HepG2 (cell line): ENCODE data around the gene BRAF. TPM values are rescaled to one million over a fixed set of nuclear protein-coding genes. Genes with fewer than 3 reads are reported as not detected.

Experiments used
- ARID3A ChIP-seq: IDR thresholded peaks from 2 replicates; pipeline ENCODE4 v1.6.1; 2012; ENCODE audit warnings: low read depth, low read length, improper control_type of control experiment
- BCLAF1 ChIP-seq: fragments of 450-650 bp; IDR thresholded peaks from 2 replicates; pipeline ENCODE4 v1.6.1; 2017; ENCODE audit warnings: mild to moderate bottlenecking
- HNRNPUL1 ChIP-seq: fragments of 200-400 bp; formaldehyde crosslinking; IDR thresholded peaks from 2 replicates; pipeline ENCODE4 v1.6.1; 2017; ENCODE audit warnings: low read depth, mild to moderate bottlenecking, low read length, moderate library complexity
- KIAA2018 ChIP-seq: sonication (generic); formaldehyde crosslinking; IDR thresholded peaks from 2 replicates; pipeline ENCODE4 v1.5.0; 2020; ENCODE audit warnings: mild to moderate bottlenecking, missing genetic modification reagents, borderline replicate concordance
- MLXIP ChIP-seq: sonication (generic); formaldehyde crosslinking; IDR thresholded peaks from 2 replicates; pipeline ENCODE4 v1.9.0; 2021; ENCODE audit warnings: missing genetic modification reagents, borderline replicate concordance
- SYNCRIP ChIP-seq: fragments of 200-400 bp; formaldehyde crosslinking; IDR thresholded peaks from 2 replicates; pipeline ENCODE4 v1.6.1; 2018; ENCODE audit warnings: mild to moderate bottlenecking, low read depth, low read length; ENCODE audit not compliant: insufficient read depth
- TFAP4 ChIP-seq: sonication (generic); IDR thresholded peaks from 2 replicates; pipeline ENCODE4 v1.6.1; 2016; ENCODE audit warnings: low read depth, borderline replicate concordance
- ZBTB7B ChIP-seq: sonication (generic); formaldehyde crosslinking; IDR thresholded peaks from 2 replicates; pipeline ENCODE4 v1.4.0; 2020; ENCODE audit warnings: missing genetic modification reagents
- ZSCAN20 ChIP-seq: sonication (generic); formaldehyde crosslinking; IDR thresholded peaks from 2 replicates; pipeline ENCODE4 v1.4.0; 2020; ENCODE audit warnings: missing genetic modification reagents, mild to moderate bottlenecking, borderline replicate concordance
- ZZZ3 ChIP-seq: sonication (generic); formaldehyde crosslinking; IDR thresholded peaks from 2 replicates; pipeline ENCODE4 v1.4.0; 2020; ENCODE audit warnings: missing genetic modification reagents, mild to moderate bottlenecking, borderline replicate concordance
- polyA plus RNA-seq, 8 experiments: library from polyadenylated mRNA; depleted of rRNA in 3 of 8; stranded (reverse) in 7 of 8; unstranded in 1 of 8; fragments of >200 nt; fragmentation: Illumina TruSeq in 4 of 8; extraction: Trizol in 4 of 8; gene quantifications; 2 replicates each; pipeline versions ENCODE4 v1.2.1 to v1.2.3, GENCODE V29; 2011 to 2016; ENCODE audit warnings: low read depth in 4 of 8, missing spikeins in 1 of 8, mixed read lengths in 1 of 8; ENCODE audit not compliant: insufficient read depth in 1 of 8
- total RNA-seq, 5 experiments: library from RNA; depleted of rRNA; stranded (reverse); fragments of >200 nt; fragmentation: Illumina TruSeq; extraction: Trizol; gene quantifications; 2 replicates each; pipeline ENCODE4 v1.2.3, GENCODE V29; 2016; ENCODE audit warnings: low read depth in 1 of 5

The BRAF gene
- total and polyA plus RNA-seq, 2 of the 13 experiments (the other 11 are each of a cell fraction or from before 2014, with no cell fraction given): 12.5 to 13.4 TPM

- TF ChIP-seq ARID3A (no peak), ZBTB7B (CRISPR knock-in tag) (peak; percentile 72), MLXIP (CRISPR knock-in tag) (no peak), ZZZ3 (CRISPR knock-in tag) (0 out of 2 replicates have a peak, but pooled peaks have one; percentile 24), KIAA2018 (CRISPR knock-in tag) (no peak), BCLAF1 (no peak), HNRNPUL1 (no peak), ZSCAN20 (CRISPR knock-in tag) (peak; percentile 71; the same call in 1 of the 2 replicates), SYNCRIP (no peak), TFAP4 (no peak)
Measured at GRCh38 chr7:140696680-140697446, 227.9 kb downstream of the BRAF start, which contains the start of gene NDUFB2 (continued).
